Body of pancreas (tissue), 4 donors: ENCODE results near the gene ANG.

ENCODE experiments used
- POLR2A ChIP-seq, 3 donors: fragments of 450-650 bp; IDR thresholded peaks; one replicate each; pipeline ENCODE4 v1.6.1; 2016; ENCODE audit warnings: antibody characterized with exemption in 3 of 3, mild to moderate bottlenecking in 2 of 3
- TF ChIP-seq, protein P1 (sequence below), 7 experiments: fragments of 450-650 bp in 4 of 7; fragments of 200-600 bp in 3 of 7; sonication (generic) in 3 of 7; IDR thresholded peaks; one replicate each; pipeline ENCODE4 v1.5.1; 2016 to 2019; ENCODE audit warnings: antibody characterized with exemption in 7 of 7

- no peak for TF ChIP-seq POLR2A (IDR thresholded peaks at IDR 0.05)
- TF ChIP-seq, protein P1, sequence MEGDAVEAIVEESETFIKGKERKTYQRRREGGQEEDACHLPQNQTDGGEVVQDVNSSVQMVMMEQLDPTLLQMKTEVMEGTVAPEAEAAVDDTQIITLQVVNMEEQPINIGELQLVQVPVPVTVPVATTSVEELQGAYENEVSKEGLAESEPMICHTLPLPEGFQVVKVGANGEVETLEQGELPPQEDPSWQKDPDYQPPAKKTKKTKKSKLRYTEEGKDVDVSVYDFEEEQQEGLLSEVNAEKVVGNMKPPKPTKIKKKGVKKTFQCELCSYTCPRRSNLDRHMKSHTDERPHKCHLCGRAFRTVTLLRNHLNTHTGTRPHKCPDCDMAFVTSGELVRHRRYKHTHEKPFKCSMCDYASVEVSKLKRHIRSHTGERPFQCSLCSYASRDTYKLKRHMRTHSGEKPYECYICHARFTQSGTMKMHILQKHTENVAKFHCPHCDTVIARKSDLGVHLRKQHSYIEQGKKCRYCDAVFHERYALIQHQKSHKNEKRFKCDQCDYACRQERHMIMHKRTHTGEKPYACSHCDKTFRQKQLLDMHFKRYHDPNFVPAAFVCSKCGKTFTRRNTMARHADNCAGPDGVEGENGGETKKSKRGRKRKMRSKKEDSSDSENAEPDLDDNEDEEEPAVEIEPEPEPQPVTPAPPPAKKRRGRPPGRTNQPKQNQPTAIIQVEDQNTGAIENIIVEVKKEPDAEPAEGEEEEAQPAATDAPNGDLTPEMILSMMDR (IDR thresholded peaks at IDR 0.05): no peak
These were observed 45.9 kb downstream of the ANG start for GRCh38 chr14:20734430-20734806.
